HepG2 (cell line): ENCODE data around the gene SPTBN4. TPM values are rescaled to one million over a fixed set of nuclear protein-coding genes. Genes with fewer than 3 reads are reported as not detected.

Source experiments
- BORCS8-MEF2B ChIP-seq: sonication (generic); formaldehyde crosslinking; IDR thresholded peaks from 2 replicates; pipeline ENCODE4 v1.8.0; 2022; ENCODE audit warnings: mild to moderate bottlenecking, missing genetic modification reagents
- CCDC6 ChIP-seq: sonication (generic); formaldehyde crosslinking; IDR thresholded peaks from 2 replicates; pipeline ENCODE4 v1.8.1; 2022; ENCODE audit warnings: mild to moderate bottlenecking, missing genetic modification reagents, moderate library complexity
- DPF2 ChIP-seq: sonication (generic); formaldehyde crosslinking; IDR thresholded peaks from 2 replicates; pipeline ENCODE4 v1.4.0; 2020; ENCODE audit warnings: mild to moderate bottlenecking, low read depth, missing genetic modification reagents, borderline replicate concordance
- ELF1 ChIP-seq: sonication (generic); formaldehyde crosslinking; IDR thresholded peaks from 2 replicates; pipeline ENCODE4 v1.4.0; 2020; ENCODE audit warnings: missing genetic modification reagents
- FUBP1 ChIP-seq: sonication (generic); formaldehyde crosslinking; IDR thresholded peaks from 2 replicates; pipeline ENCODE4 v1.5.1; 2020; ENCODE audit warnings: missing genetic modification reagents, mild to moderate bottlenecking, borderline replicate concordance
- GATAD1 ChIP-seq: IDR thresholded peaks from 2 replicates; pipeline ENCODE4 v1.6.1; 2016; ENCODE audit warnings: missing genetic modification reagents, missing compliant biosample characterization
- GRHL1 ChIP-seq: sonication (generic); formaldehyde crosslinking; conservative IDR thresholded peaks from 2 replicates; pipeline ENCODE4 v1.8.0; 2022; ENCODE audit warnings: missing genetic modification reagents
- IKZF1 ChIP-seq: fragments of 450-650 bp; IDR thresholded peaks from 2 replicates; pipeline ENCODE4 v1.7.1; 2016
- NFKB2 ChIP-seq: sonication (generic); formaldehyde crosslinking; IDR thresholded peaks from 2 replicates; pipeline ENCODE4 v1.4.0; 2020; ENCODE audit warnings: missing genetic modification reagents, borderline replicate concordance
- NFYB ChIP-seq: sonication (generic); formaldehyde crosslinking; IDR thresholded peaks from 2 replicates; pipeline ENCODE4 v1.4.0; 2020; ENCODE audit warnings: missing genetic modification reagents
- NR2F1 ChIP-seq, 2 experiments: fragments of 450-650 bp in 1 of 2; formaldehyde crosslinking in 1 of 2; IDR thresholded peaks; 2 replicates each; pipeline versions ENCODE4 v1.5.0 to v1.6.1; 2016 to 2020; ENCODE audit warnings: mild to moderate bottlenecking in 1 of 2, missing compliant biosample characterization in 1 of 2, missing genetic modification reagents in 1 of 2, moderate library complexity in 1 of 2
- PAX8 ChIP-seq: sonication (generic); formaldehyde crosslinking; IDR thresholded peaks from 2 replicates; pipeline ENCODE4 v1.8.0; 2022; ENCODE audit warnings: mild to moderate bottlenecking, missing genetic modification reagents, borderline replicate concordance
- PCBP1 ChIP-seq: fragments of 200-400 bp; formaldehyde crosslinking; IDR thresholded peaks from 2 replicates; pipeline ENCODE4 v1.6.1; 2017; ENCODE audit warnings: mild to moderate bottlenecking, low read depth, low read length, borderline replicate concordance
- REPIN1 ChIP-seq: sonication (generic); formaldehyde crosslinking; IDR thresholded peaks from 2 replicates; pipeline ENCODE4 v1.8.0; 2022; ENCODE audit warnings: missing genetic modification reagents, low read depth, mild to moderate bottlenecking, borderline replicate concordance
- RXRA ChIP-seq: sonication (generic); formaldehyde crosslinking; IDR thresholded peaks from 2 replicates; pipeline ENCODE4 v1.5.1; 2020; ENCODE audit warnings: missing genetic modification reagents
- TSC22D2 ChIP-seq: sonication (generic); formaldehyde crosslinking; IDR thresholded peaks from 2 replicates; pipeline ENCODE4 v1.5.1; 2020; ENCODE audit warnings: missing genetic modification reagents, mild to moderate bottlenecking, borderline replicate concordance
- YY1 ChIP-seq: IDR thresholded peaks from 2 replicates; pipeline ENCODE4 v1.6.1; 2011; ENCODE audit warnings: low read length, low read depth, moderate library complexity, mild to moderate bottlenecking; ENCODE audit not compliant: insufficient read depth, insufficient replicate concordance
- ZNF276 ChIP-seq: sonication (generic); formaldehyde crosslinking; IDR thresholded peaks from 2 replicates; pipeline ENCODE4 v1.4.0; 2020; ENCODE audit warnings: mild to moderate bottlenecking, low read depth, missing genetic modification reagents
- ZNF761 ChIP-seq: sonication (generic); formaldehyde crosslinking; conservative IDR thresholded peaks from 2 replicates; pipeline ENCODE4 v1.4.0; 2020; ENCODE audit warnings: mild to moderate bottlenecking, missing genetic modification reagents
- ZNF878 ChIP-seq: sonication (generic); formaldehyde crosslinking; IDR thresholded peaks from 2 replicates; pipeline ENCODE4 v1.8.1; 2023; ENCODE audit warnings: mild to moderate bottlenecking, missing genetic modification reagents, moderate library complexity
- ZSCAN21 ChIP-seq: sonication (generic); formaldehyde crosslinking; IDR thresholded peaks from 2 replicates; pipeline ENCODE4 v1.8.0; 2022; ENCODE audit warnings: mild to moderate bottlenecking, missing genetic modification reagents, moderate library complexity, borderline replicate concordance
- ZSCAN31 ChIP-seq: sonication (generic); formaldehyde crosslinking; IDR thresholded peaks from 2 replicates; pipeline ENCODE4 v1.5.0; 2020; ENCODE audit warnings: low read depth, mild to moderate bottlenecking, missing genetic modification reagents
- polyA plus RNA-seq, 8 experiments: library from polyadenylated mRNA; depleted of rRNA in 3 of 8; stranded (reverse) in 7 of 8; unstranded in 1 of 8; fragments of >200 nt; fragmentation: Illumina TruSeq in 4 of 8; extraction: Trizol in 4 of 8; gene quantifications; 2 replicates each; pipeline versions ENCODE4 v1.2.1 to v1.2.3, GENCODE V29; 2011 to 2016; ENCODE audit warnings: low read depth in 4 of 8, missing spikeins in 1 of 8, mixed read lengths in 1 of 8; ENCODE audit not compliant: insufficient read depth in 1 of 8
- total RNA-seq, 5 experiments: library from RNA; depleted of rRNA; stranded (reverse); fragments of >200 nt; fragmentation: Illumina TruSeq; extraction: Trizol; gene quantifications; 2 replicates each; pipeline ENCODE4 v1.2.3, GENCODE V29; 2016; ENCODE audit warnings: low read depth in 1 of 5
- TF ChIP-seq, protein P1 (sequence below): IDR thresholded peaks from 2 replicates; pipeline ENCODE4 v1.6.1; 2016

Gene SPTBN4
- total and polyA plus RNA-seq, 2 of the 13 experiments (the other 11 are each of a cell fraction or from before 2014, with no cell fraction given) = 0.11 TPM

DNA sequence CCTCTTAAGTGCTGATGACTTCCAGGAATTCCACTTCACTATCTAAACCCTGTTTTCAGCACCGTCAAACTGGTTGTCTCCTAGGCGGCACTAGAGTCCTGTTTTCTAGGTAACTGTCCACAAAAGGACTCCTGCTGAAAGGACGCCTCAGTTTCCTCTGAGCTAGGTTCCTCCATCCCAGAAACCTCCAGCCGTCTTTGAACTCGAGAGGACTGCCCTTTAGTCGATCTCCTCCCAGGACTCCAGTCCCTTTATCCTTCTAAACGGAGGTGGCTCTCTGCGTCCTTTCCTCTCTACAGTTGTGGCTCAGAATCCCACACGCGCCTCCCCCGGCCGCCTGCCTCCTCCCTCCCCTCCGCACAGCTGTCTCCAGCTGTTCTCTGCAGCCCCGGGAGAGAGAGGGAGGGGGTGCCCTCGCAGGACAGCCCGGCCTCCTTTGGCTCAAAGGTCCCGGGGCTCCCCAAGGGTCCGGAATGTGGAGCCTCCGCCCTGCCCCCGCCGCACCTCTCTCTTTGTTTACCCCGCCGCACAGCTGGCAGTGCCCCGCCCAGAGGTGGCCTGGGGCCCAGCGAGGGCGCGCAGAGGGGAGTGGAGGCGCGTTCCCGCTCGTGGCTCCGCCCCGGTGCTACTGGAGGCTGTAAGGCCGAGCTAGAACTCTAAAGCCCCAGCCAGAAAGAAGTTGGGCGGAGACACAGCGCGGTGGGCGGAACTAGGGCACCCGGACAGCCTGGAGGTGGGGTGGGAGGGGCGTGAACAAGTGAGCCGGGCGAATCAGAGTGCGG lies 136.8 kb downstream of the SPTBN4 start (continued):
- TF ChIP-seq DPF2 (CRISPR knock-in tag) (peak; percentile 80), CCDC6 (peak; percentile 64; the same call in 1 of the 2 replicates), RXRA (peak; percentile 92), REPIN1 (CRISPR knock-in tag) (peak; percentile 71; the same call in 1 of the 2 replicates), BORCS8-MEF2B (CRISPR knock-in tag) (peak; percentile 54), GATAD1 (peak; percentile 75), ZNF878 (CRISPR knock-in tag) (peak; percentile 94), NFYB (peak; percentile 63), ZSCAN31 (CRISPR knock-in tag) (peak; percentile 58; the same call in 1 of the 2 replicates), ELF1 (CRISPR knock-in tag) (peak; percentile 52), YY1 (peak; percentile 41), NFKB2 (peak; percentile 78; the same call in 1 of the 2 replicates), PAX8 (CRISPR knock-in tag) (no peak), ZNF276 (CRISPR knock-in tag) (no peak), TSC22D2 (no peak), GRHL1 (CRISPR knock-in tag) (no peak), NR2F1 (CRISPR knock-in tag; IDR thresholded peaks at IDR 0.05) (peak; percentile 51 to 81; a peak in 3 of 4 replicates), IKZF1 (no peak), FUBP1 (no peak), ZNF761 (peak; percentile 84; the same call in 1 of the 2 replicates), ZSCAN21 (CRISPR knock-in tag) (peak; percentile 40; the same call in 1 of the 2 replicates), PCBP1 (0 out of 2 replicates have a peak, but pooled peaks have one; percentile 37)
- TF ChIP-seq, protein P1, sequence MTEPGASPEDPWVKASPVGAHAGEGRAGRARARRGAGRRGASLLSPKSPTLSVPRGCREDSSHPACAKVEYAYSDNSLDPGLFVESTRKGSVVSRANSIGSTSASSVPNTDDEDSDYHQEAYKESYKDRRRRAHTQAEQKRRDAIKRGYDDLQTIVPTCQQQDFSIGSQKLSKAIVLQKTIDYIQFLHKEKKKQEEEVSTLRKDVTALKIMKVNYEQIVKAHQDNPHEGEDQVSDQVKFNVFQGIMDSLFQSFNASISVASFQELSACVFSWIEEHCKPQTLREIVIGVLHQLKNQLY = peak; percentile 61
